ENCODE measurements around the gene EMC8. TPM values are rescaled to one million over a fixed set of nuclear protein-coding genes. Genes with fewer than 3 reads are reported as not detected.

EMC8 gene
- total RNA-seq (ENCODE audit: unreplicated experiment) = 42.7 TPM
- long read RNA-seq, transcript EMC8-202 (4 exons, 1,935 nt) = minor isoform, 7 of 29 reads
- long read RNA-seq, transcript EMC8-201 (5 exons, 1,962 nt) = major isoform, 18 of 29 reads
- long read RNA-seq, partial matches to known transcripts = 0 of 29 reads
- long read RNA-seq, other reads (novel, unspliced or antisense) = 4 of 29 reads

DNA sequence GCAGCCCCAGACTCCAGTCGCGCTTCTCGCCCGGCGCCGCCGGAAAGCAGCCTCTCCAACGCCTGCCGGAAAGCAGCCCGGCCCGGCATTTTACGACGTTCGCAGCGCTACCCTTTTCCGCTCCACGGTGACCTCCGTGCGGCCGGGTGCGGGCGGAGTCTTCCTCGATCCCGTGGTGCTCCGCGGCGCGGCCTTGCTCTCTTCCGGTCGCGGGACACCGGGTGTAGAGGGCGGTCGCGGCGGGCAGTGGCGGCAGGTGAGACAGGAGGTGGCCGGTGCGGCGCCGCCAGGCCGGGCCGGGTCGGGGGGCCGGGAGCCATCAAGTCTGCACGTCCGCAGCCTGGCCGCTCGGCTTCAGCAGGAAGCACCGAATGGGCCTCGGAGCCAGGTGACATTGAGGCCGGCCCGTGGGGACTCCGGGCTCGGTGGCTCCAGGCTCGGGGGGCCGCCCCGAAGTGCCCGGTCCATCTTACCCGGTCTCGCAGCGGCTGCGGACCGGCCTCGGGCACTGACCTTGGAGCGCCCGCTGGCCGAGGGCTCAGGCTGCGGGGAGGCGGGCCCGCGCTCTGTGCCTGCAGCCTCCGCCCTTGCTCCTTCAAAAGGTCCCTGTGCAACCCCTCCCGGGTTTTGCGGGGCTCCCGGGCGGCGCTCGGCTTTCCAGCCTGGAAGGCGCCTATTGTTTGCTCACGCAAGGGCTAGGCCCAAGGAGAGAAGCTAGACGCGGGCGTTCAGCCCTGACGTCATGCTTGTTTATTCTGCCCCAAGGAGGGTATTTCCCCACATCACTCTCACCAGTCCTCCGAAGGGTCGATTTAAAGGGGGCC, at the start of gene EMC8, which contains the start of gene COX4I1:
EMC8 (minus strand) TSS at position 48 of the 824 bp plus-strand sequence. CDS start 249 bp downstream, outside the sequence.
COX4I1 (plus strand) TSS at position 199 of the 824 bp plus-strand sequence. CDS start 1,511 bp downstream, outside the sequence.
- Mint-ChIP-seq H3K27me3 (ENCODE audit: unreplicated experiment) (peaks cover 7% of the 10 kb centered on the region), H3K27ac (ENCODE audit: unreplicated experiment) (peak within 1 kb of the TSS; percentile 93), H3K4me3 (ENCODE audit: unreplicated experiment) (peak within 1 kb of the TSS; percentile 98), H3K9me3 (ENCODE audit: unreplicated experiment) (no peaks in the 10 kb centered on the region), H3K36me3 (ENCODE audit: low read depth, unreplicated experiment) (peaks cover 44% of the 10 kb centered on the region), H3K4me1 (ENCODE audit: unreplicated experiment) (peaks cover 26% of the 10 kb centered on the region)
- DNase-seq (ENCODE audit: low spot score) = peak; percentile 94
- TF ChIP-seq, protein P1, sequence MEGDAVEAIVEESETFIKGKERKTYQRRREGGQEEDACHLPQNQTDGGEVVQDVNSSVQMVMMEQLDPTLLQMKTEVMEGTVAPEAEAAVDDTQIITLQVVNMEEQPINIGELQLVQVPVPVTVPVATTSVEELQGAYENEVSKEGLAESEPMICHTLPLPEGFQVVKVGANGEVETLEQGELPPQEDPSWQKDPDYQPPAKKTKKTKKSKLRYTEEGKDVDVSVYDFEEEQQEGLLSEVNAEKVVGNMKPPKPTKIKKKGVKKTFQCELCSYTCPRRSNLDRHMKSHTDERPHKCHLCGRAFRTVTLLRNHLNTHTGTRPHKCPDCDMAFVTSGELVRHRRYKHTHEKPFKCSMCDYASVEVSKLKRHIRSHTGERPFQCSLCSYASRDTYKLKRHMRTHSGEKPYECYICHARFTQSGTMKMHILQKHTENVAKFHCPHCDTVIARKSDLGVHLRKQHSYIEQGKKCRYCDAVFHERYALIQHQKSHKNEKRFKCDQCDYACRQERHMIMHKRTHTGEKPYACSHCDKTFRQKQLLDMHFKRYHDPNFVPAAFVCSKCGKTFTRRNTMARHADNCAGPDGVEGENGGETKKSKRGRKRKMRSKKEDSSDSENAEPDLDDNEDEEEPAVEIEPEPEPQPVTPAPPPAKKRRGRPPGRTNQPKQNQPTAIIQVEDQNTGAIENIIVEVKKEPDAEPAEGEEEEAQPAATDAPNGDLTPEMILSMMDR (IDR thresholded peaks at IDR 0.05; ENCODE audit: unreplicated experiment) = no peak

DNA sequence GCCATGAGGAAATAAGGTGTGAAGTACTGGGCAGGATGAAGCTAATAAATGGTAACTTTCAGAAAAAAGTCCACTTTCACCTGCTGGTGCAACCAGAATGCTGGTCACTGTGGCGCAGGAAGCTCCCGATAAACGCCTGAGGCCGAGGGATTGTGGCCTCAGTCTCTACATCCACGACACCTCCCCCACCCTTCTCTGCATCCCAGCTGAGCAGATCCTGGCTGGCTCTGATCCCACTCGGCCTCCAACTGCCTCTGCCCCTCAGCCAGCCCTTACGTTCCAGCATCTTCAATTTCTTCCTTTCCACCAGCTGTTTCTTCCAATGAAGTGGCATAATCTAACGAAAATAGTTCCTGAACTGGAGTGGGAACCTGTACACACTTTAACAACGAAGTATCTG, 49.6 kb upstream of the EMC8 start:
- DNase-seq (ENCODE audit: low spot score) = no peak
- Mint-ChIP-seq H3K27me3 (ENCODE audit: unreplicated experiment) (peaks cover 2% of the 10 kb centered on the region), H3K27ac (ENCODE audit: unreplicated experiment) (no peak overlapping the region), H3K4me1 (ENCODE audit: unreplicated experiment) (no peaks in the 10 kb centered on the region), H3K9me3 (ENCODE audit: unreplicated experiment) (no peaks in the 10 kb centered on the region), H3K36me3 (ENCODE audit: low read depth, unreplicated experiment) (no peaks in the 10 kb centered on the region), H3K4me3 (ENCODE audit: unreplicated experiment) (no peak overlapping the region)
- TF ChIP-seq, protein P1 (IDR thresholded peaks at IDR 0.05; ENCODE audit: unreplicated experiment) = no peak

DNA sequence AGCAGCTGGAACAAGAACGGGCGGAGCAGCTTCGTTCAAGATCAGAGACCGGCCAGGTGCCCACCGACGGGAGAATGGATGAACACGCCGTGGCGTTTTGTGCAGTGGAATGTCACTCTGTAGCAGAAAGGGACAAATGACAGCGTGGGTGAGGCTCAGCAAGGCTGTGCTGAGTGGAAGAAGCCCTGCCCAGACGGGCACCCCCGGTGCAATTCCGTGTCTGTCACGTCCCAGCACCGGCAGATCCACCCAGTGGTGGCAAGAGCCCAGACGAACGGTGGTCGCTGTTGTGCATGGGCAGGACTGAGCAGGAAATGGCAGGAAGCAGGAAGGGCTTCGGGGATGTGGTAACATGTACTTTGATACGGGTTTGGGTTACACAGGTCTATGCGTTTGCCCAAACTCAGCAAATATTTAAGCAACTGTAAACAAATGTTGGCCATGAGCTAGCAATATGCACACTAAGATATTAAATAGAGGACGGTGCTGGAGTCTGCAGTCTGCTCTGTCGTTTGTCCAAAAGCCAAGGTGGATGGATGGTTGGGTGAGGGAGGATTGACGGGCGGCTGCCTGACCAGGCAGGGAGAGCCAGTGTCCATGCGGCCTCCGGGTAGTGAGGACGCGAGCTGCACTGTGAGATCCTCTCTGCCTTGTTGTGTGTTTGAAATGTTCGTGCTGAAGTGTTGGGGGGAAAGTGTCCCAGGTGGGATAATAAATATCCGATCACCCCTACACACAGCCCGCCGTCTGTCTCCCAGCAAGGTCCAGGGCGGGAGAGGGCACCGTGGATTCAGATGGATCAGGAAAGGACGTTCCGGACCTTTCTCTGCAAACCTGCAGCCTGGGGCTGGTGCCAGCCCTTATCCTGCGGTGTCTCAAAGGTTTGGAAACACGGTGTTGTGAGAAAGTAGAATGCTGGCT, 48.6 kb upstream of the EMC8 start:
- Mint-ChIP-seq H3K4me3 (ENCODE audit: unreplicated experiment) (no peak overlapping the region), H3K36me3 (ENCODE audit: low read depth, unreplicated experiment) (no peaks in the 10 kb centered on the region), H3K4me1 (ENCODE audit: unreplicated experiment) (no peaks in the 10 kb centered on the region), H3K9me3 (ENCODE audit: unreplicated experiment) (peaks cover 4% of the 10 kb centered on the region), H3K27me3 (ENCODE audit: unreplicated experiment) (peaks cover 2% of the 10 kb centered on the region), H3K27ac (ENCODE audit: unreplicated experiment) (no peak overlapping the region)
- TF ChIP-seq, protein P1 (IDR thresholded peaks at IDR 0.05; ENCODE audit: unreplicated experiment) = no peak
- no peak for DNase-seq (ENCODE audit: low spot score)

DNA sequence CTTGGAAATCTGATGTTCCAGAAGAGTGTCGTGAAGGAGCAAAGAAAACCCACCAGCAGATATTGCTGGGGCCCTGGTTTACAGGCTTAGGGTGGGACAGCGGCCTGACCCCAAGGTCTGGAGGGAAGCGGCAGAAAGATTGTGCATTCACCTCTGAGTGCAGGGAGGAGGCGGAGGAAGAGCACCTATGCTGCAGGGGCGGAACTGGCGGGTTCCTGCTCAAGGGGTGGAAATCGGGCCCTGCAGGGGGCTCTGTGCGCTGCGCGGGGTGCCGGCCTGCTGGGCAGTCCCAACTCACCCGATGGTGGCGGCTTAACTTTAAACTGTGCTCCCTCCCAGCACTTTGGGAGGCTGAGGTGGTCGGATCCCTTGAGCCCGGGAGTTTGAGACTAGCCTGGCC, 47.7 kb upstream of the EMC8 start:
- TF ChIP-seq, protein P1 (IDR thresholded peaks at IDR 0.05; ENCODE audit: unreplicated experiment) = no peak
- Mint-ChIP-seq H3K36me3 (ENCODE audit: low read depth, unreplicated experiment) (no peaks in the 10 kb centered on the region), H3K27me3 (ENCODE audit: unreplicated experiment) (peaks cover 2% of the 10 kb centered on the region), H3K9me3 (ENCODE audit: unreplicated experiment) (peaks cover 4% of the 10 kb centered on the region), H3K27ac (ENCODE audit: unreplicated experiment) (no peak overlapping the region), H3K4me1 (ENCODE audit: unreplicated experiment) (no peaks in the 10 kb centered on the region), H3K4me3 (ENCODE audit: unreplicated experiment) (no peak overlapping the region)
- no peak for DNase-seq (ENCODE audit: low spot score)

Data from endothelial cell (in vitro differentiated cells).